Smooth muscle cell (in vitro differentiated cells): ENCODE results near the gene TWIST1. TPM values are rescaled to one million over a fixed set of nuclear protein-coding genes. Genes with fewer than 3 reads are reported as not detected.

Source experiments
- DNase-seq: peaks from one replicate; lab custom pipeline; 2025; ENCODE audit not compliant: unreplicated experiment; lab: John Stamatoyannopoulos, UW
- H2AFZ ChIP-seq: fragments of 200-600 bp; sonication (generic); 2 replicates; pipeline ENCODE4 v1.6.0; 2016; ENCODE audit warnings: antibody characterized with exemption, low read depth, mild to moderate bottlenecking
- H3F3A ChIP-seq: fragments of 200-600 bp; sonication (generic); 2 replicates; pipeline ENCODE4 v1.6.0; 2017; ENCODE audit warnings: antibody characterized with exemption, low read depth
- H3K27ac ChIP-seq: fragments of 200-600 bp; sonication (generic); 2 replicates; pipeline ENCODE4 v1.5.1; 2016; ENCODE audit warnings: low read depth, mild to moderate bottlenecking
- H3K27me3 ChIP-seq: fragments of 200-600 bp; sonication (generic); 2 replicates; pipeline ENCODE4 v1.6.1; 2016; ENCODE audit warnings: low read depth, mild to moderate bottlenecking
- H3K36me3 ChIP-seq: fragments of 200-600 bp; sonication (generic); 2 replicates; pipeline ENCODE4 v1.5.1; 2016; ENCODE audit warnings: low read depth
- H3K4me1 ChIP-seq: fragments of 200-600 bp; sonication (generic); 2 replicates; pipeline ENCODE4 v1.5.1; 2016; ENCODE audit warnings: low read depth
- H3K4me2 ChIP-seq: fragments of 200-600 bp; sonication (generic); 2 replicates; pipeline ENCODE4 v1.6.0; 2016; ENCODE audit warnings: mild to moderate bottlenecking
- H3K4me3 ChIP-seq: fragments of 200-600 bp; sonication (generic); 2 replicates; pipeline ENCODE4 v1.5.1; 2016; ENCODE audit warnings: mild to moderate bottlenecking
- H3K79me2 ChIP-seq: fragments of 200-600 bp; sonication (generic); 2 replicates; pipeline ENCODE4 v1.6.0; 2016; ENCODE audit warnings: low read depth, mild to moderate bottlenecking
- H3K9ac ChIP-seq: fragments of 200-600 bp; sonication (generic); 2 replicates; pipeline ENCODE4 v1.6.0; 2016; ENCODE audit warnings: low read depth
- H3K9me3 ChIP-seq: fragments of 200-600 bp; sonication (generic); replicated peaks from 2 replicates; pipeline ENCODE4 v1.5.1; 2016; ENCODE audit warnings: low read depth
- H4K20me1 ChIP-seq: fragments of 200-600 bp; sonication (generic); 2 replicates; pipeline ENCODE4 v1.6.0; 2016; ENCODE audit warnings: low read depth
- WGBS: methylation state at CpG from one replicate; pipeline ENCODE4 v1.1.7; 2016; ENCODE audit warnings: low lambda C conversion rate; 5-methylcytosine and 5-hydroxymethylcytosine counted together
- polyA plus RNA-seq: library from polyadenylated mRNA; unstranded; fragments of >200 nt; fragmentation: Nextera tagmentation; extraction: Ambion mirVana; gene quantifications from 2 replicates; pipeline ENCODE4 v1.2.1, GENCODE V29; 2016
- total RNA-seq: library from RNA; depleted of rRNA; stranded (reverse); fragments of >200 nt; gene quantifications from 2 replicates; pipeline ENCODE4 v1.2.3, GENCODE V29; 2014
- TF ChIP-seq, protein P1 (sequence below): fragments of 200-600 bp; sonication (generic); IDR thresholded peaks from 2 replicates; pipeline ENCODE4 v1.5.1; 2017; ENCODE audit warnings: borderline replicate concordance, mild to moderate bottlenecking, antibody characterized with exemption; ENCODE audit not compliant: insufficient read depth, poor library complexity, severe bottlenecking

Gene TWIST1
- total and polyA plus RNA-seq, 2 experiments from 2014 or later = 51.3 to 58.0 TPM

DNA sequence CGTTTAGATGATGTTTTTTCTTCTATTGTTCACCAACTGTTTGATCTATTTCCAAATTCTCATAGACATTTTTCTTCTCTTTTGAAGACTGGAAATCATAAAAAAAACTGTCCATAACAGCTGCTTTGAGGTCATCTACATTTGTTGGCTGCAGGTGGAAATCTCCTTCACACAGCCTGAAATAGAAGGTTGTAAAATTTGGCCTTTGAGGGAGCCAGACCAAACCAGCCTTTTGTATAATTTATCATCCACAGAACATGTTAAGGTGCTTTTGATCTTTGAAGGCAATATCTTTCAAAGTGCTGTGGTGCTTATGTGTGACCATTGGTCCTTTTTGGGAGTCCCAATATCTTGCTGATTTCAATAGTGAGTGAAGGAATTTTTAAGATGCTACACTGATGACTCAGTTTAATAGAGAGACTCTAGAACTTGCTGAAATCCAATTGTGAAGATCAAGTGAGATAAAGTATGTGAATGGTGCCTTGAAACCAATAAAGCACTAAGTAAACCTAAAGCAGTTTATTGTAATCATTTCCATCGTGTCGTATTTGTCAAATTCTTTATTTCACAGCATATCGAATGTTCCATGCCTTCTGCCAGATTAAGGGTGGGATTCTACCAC lies 22.4 kb upstream of the TWIST1 start:
- Histone ChIP-seq H3K27me3 (peaks cover 33% of the 10 kb centered on the region), H3K27ac (no peak overlapping the region), H3K4me2 (no peak overlapping the region), H3K79me2 (no peaks in the 10 kb centered on the region), H3K9me3 (no peaks in the 10 kb centered on the region), H3K36me3 (no peaks in the 10 kb centered on the region), H3K4me3 (no peak overlapping the region), H3K9ac (no peak overlapping the region), H3F3A (no peaks in the 10 kb centered on the region), H4K20me1 (no peaks in the 10 kb centered on the region), H3K4me1 (peaks cover 13% of the 10 kb centered on the region), H2AFZ (no peak overlapping the region)
- DNase-seq = no peak
- 93% methylated on average over 4 of the region's 4 CpGs for WGBS
- TF ChIP-seq, protein P1, sequence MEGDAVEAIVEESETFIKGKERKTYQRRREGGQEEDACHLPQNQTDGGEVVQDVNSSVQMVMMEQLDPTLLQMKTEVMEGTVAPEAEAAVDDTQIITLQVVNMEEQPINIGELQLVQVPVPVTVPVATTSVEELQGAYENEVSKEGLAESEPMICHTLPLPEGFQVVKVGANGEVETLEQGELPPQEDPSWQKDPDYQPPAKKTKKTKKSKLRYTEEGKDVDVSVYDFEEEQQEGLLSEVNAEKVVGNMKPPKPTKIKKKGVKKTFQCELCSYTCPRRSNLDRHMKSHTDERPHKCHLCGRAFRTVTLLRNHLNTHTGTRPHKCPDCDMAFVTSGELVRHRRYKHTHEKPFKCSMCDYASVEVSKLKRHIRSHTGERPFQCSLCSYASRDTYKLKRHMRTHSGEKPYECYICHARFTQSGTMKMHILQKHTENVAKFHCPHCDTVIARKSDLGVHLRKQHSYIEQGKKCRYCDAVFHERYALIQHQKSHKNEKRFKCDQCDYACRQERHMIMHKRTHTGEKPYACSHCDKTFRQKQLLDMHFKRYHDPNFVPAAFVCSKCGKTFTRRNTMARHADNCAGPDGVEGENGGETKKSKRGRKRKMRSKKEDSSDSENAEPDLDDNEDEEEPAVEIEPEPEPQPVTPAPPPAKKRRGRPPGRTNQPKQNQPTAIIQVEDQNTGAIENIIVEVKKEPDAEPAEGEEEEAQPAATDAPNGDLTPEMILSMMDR = no peak

DNA sequence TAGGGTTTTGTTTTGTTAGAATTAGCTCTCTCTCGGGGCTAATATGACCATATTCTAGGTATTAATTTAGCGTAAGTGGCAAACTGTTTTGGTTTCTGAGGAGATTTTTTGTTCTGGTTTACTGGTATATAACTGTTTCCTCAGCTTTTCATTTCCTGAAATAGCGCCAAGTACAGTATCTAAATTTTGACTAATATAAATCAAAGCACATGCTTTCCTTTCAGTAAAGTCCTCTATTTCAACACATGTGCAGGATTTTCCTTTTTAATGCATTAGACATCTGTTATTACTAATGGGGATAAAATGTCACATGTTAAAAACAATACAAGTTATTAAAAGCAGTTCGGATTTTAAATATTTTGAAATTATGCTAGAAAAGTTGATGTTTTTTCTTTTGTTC lies 16.4 kb upstream of the TWIST1 start:
- WGBS = 75% methylated on average over 4 of the region's 4 CpGs
- Histone ChIP-seq H3K27me3 (no peaks in the 10 kb centered on the region), H3K4me3 (no peak overlapping the region), H3F3A (no peaks in the 10 kb centered on the region), H3K4me2 (no peak overlapping the region), H3K9ac (no peak overlapping the region), H3K9me3 (no peaks in the 10 kb centered on the region), H3K27ac (no peak overlapping the region), H3K4me1 (no peaks in the 10 kb centered on the region), H4K20me1 (no peaks in the 10 kb centered on the region), H3K79me2 (no peaks in the 10 kb centered on the region), H3K36me3 (no peaks in the 10 kb centered on the region), H2AFZ (no peak overlapping the region)
- TF ChIP-seq, protein P1 = no peak
- DNase-seq = no peak

DNA sequence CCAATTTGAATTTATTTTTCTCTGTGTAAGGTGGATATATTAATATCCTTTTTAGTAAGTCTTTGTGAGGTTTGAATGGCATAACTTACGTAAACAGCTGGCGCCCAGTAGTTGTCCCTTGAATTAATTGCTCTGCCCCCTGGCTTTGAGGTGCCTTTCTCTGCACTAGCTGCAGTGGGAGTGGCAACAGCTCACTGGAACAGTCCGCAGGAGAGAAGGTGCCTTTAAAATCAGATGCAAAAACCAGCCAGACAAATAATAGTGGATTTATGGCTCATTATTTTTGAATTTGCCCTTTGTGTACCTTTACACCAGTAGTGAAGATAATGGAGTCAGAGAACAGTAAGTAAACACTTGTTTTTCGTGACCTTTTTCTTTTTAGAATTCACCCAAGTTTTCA lies 16.0 kb upstream of the TWIST1 start:
- no peak overlapping the region for H3K9ac ChIP-seq

More for the DNA sequence above, 16.0 kb upstream of the TWIST1 start:
- WGBS = 85% methylated on average over 4 of the region's 4 CpGs
- Histone ChIP-seq H4K20me1 (no peaks in the 10 kb centered on the region), H3K4me2 (no peak overlapping the region), H2AFZ (no peak overlapping the region), H3F3A (no peaks in the 10 kb centered on the region), H3K79me2 (no peaks in the 10 kb centered on the region), H3K9me3 (no peaks in the 10 kb centered on the region), H3K4me1 (no peaks in the 10 kb centered on the region), H3K27me3 (no peaks in the 10 kb centered on the region), H3K27ac (no peak overlapping the region), H3K36me3 (no peaks in the 10 kb centered on the region), H3K4me3 (no peak overlapping the region)
- TF ChIP-seq, protein P1 = no peak
- no peak for DNase-seq
